ENCODE results near the gene PAQR8. TPM values are rescaled to one million over a fixed set of nuclear protein-coding genes. Genes with fewer than 3 reads are reported as not detected.

PAQR8 gene
- total and polyA plus RNA-seq, 8 donors = 4.0 to 46.1 (median 15.7) TPM

- peak; percentile 49 to 79 for DNase-seq
- Histone ChIP-seq H3K9me3 (no peaks in the 10 kb centered on the region), H3K4me1 (peaks cover 4 to 44% (median 33%) of the 10 kb centered on the region in 4 donors), H3K36me3 (no peaks in the 10 kb centered on the region), H3K27me3 (no peaks in the 10 kb centered on the region), H3K4me3 (no peak overlapping the region), H3K27ac (peak overlapping the region; percentile 26 to 68 (median 49))
- TF ChIP-seq POLR2AphosphoS5 (IDR thresholded peaks at IDR 0.05) (peak in 2 of 3 donors; percentile 43 to 80), CTCF (IDR thresholded peaks at IDR 0.05) (no peak)
- intact Hi-C loops (cut with DNase I; ENCODE audit: low total_unique reads) = loop anchor here (5.0 to 10.0 kb wide), 2 partner anchors 177 to 250 kb away; no protein-coding TSS in a partner anchor
- WGBS, 5 donors = 34 to 61% (median 41%) methylated on average over 5 of the region's 5 CpGs
Observed at GRCh38 chr6:52417675-52418111, 55.7 kb downstream of the PAQR8 start.

- H3K27me3 ChIP-seq = no peaks in the 10 kb centered on the region
- no peaks in the 10 kb centered on the region for H3K36me3 ChIP-seq
- 62 to 85% (median 78%) methylated on average over 2 of the region's 2 CpGs for WGBS, 5 donors
- no peaks in the 10 kb centered on the region for H3K9me3 ChIP-seq
- intact Hi-C loops (cut with DNase I; ENCODE audit: low total_unique reads) = loop anchor here (5.0 to 10.0 kb wide), 2 partner anchors 176 to 249 kb away; no protein-coding TSS in a partner anchor
- peaks cover 4 to 44% (median 33%) of the 10 kb centered on the region in 4 donors for H3K4me1 ChIP-seq
- no peak for TF ChIP-seq POLR2A (IDR thresholded peaks at IDR 0.05)
- no peak for TF ChIP-seq EP300 (IDR thresholded peaks at IDR 0.05)
- TF ChIP-seq CTCF (IDR thresholded peaks at IDR 0.05) = no peak
- TF ChIP-seq POLR2AphosphoS5 (IDR thresholded peaks at IDR 0.05) = no peak
- no peak for DNase-seq
- no peak overlapping the region for H3K27ac ChIP-seq
- no peak overlapping the region for H3K4me3 ChIP-seq
Observed at GRCh38 chr6:52418606-52419005, 56.7 kb downstream of the PAQR8 start.

- intact Hi-C loops (cut with DNase I; ENCODE audit: low total_unique reads) = loop anchor here (5.0 to 10.0 kb wide), 3 partner anchors 75 to 247 kb away; no protein-coding TSS in a partner anchor
- TF ChIP-seq POLR2A (IDR thresholded peaks at IDR 0.05) (peak in 2 of 4 donors; percentile 40 to 55), EP300 (IDR thresholded peaks at IDR 0.05) (no peak), POLR2AphosphoS5 (IDR thresholded peaks at IDR 0.05) (peak; percentile 65 to 96 (median 94)), CTCF (IDR thresholded peaks at IDR 0.05) (no peak)
- H3K9me3 ChIP-seq = no peaks in the 10 kb centered on the region
- no peaks in the 10 kb centered on the region for H3K27me3 ChIP-seq
- peak; percentile 99 to 100 for DNase-seq
- WGBS, 5 donors = 0 to 1% (median 0%) methylated on average over 53 to 57 of the region's 57 CpGs
- peak within 1 kb of the TSS; percentile 70 to 90 (median 80) for H3K4me3 ChIP-seq
- H3K36me3 ChIP-seq = peaks cover 0 to 9% (median under 1%) of the 10 kb centered on the region in 4 donors
- H3K4me1 ChIP-seq = peaks cover 4 to 44% (median 33%) of the 10 kb centered on the region in 4 donors
- H3K27ac ChIP-seq = peak within 1 kb of the TSS; percentile 76 to 92 (median 84)
Observed at GRCh38 chr6:52419809-52420667, 58.1 kb downstream of the PAQR8 start, which contains the start of gene EFHC1. EFHC1 (plus strand) TSS chr6:52420342; CDS start chr6:52420411, 69 bp downstream.

GRCh38 chr6:52420668-52421358 is 58.9 kb downstream of the PAQR8 start:
- Histone ChIP-seq H3K4me1 (peaks cover 4 to 44% (median 33%) of the 10 kb centered on the region in 4 donors), H3K36me3 (peaks cover 0 to 9% (median 2%) of the 10 kb centered on the region in 4 donors), H3K9me3 (no peaks in the 10 kb centered on the region), H3K27ac (peak overlapping the region; percentile 35 to 92 (median 84)), H3K4me3 (peak overlapping the region; percentile 70 to 90 (median 80)), H3K27me3 (no peaks in the 10 kb centered on the region)
- peak in 1 of 2 donors; percentile 69 for DNase-seq
- intact Hi-C loops (cut with DNase I; ENCODE audit: low total_unique reads) = loop anchor here (10.0 kb wide), 1 partner anchor 74 kb away; no protein-coding TSS in a partner anchor
- no peak for TF ChIP-seq CTCF (IDR thresholded peaks at IDR 0.05)
- TF ChIP-seq POLR2A (IDR thresholded peaks at IDR 0.05) = no peak
- no peak for TF ChIP-seq POLR2AphosphoS5 (IDR thresholded peaks at IDR 0.05)
- TF ChIP-seq EP300 (IDR thresholded peaks at IDR 0.05) = no peak
- WGBS, 5 donors = 4 to 5% (median 5%) methylated on average over 21 of the region's 21 CpGs
